Karpas-422 (cell line): ENCODE data around the gene SLC1A2. TPM values are rescaled to one million over a fixed set of nuclear protein-coding genes. Genes with fewer than 3 reads are reported as not detected.
A peak's percentile ranks its signal among the peaks of the same experiment; 100 is the strongest.

Experiments used
- DNase-seq: peaks from one replicate; pipeline ENCODE4 v3.0.0-alpha.2; 2015
- H2AFZ ChIP-seq: fragments of 200-600 bp; sonication (generic); 2 replicates; pipeline ENCODE4 v1.6.1; 2014; ENCODE audit warnings: antibody characterized with exemption, low read length, mixed read lengths
- H3K27ac ChIP-seq: fragments of 200-600 bp; sonication (generic); 2 replicates; pipeline ENCODE4 v1.5.1; 2014; ENCODE audit warnings: mild to moderate bottlenecking, low read length, moderate library complexity
- H3K27me3 ChIP-seq: fragments of 200-600 bp; sonication (generic); 2 replicates; pipeline ENCODE4 v1.6.1; 2014; ENCODE audit warnings: low read length, mixed read lengths
- H3K36me3 ChIP-seq: fragments of 200-600 bp; sonication (generic); 2 replicates; pipeline ENCODE4 v1.6.1; 2014; ENCODE audit warnings: low read length, mixed read lengths; ENCODE audit not compliant: insufficient read depth
- H3K4me1 ChIP-seq: fragments of 200-600 bp; sonication (generic); 2 replicates; pipeline ENCODE4 v1.6.1; 2014; ENCODE audit warnings: mild to moderate bottlenecking, low read length, mixed read lengths
- H3K4me2 ChIP-seq: fragments of 200-600 bp; sonication (generic); 2 replicates; pipeline ENCODE4 v1.6.1; 2014; ENCODE audit warnings: low read length, low read depth, mild to moderate bottlenecking; ENCODE audit not compliant: poor library complexity, severe bottlenecking
- H3K4me3 ChIP-seq: fragments of 200-600 bp; sonication (generic); 2 replicates; pipeline ENCODE4 v1.5.1; 2014; ENCODE audit warnings: mild to moderate bottlenecking, antibody characterized with exemption, low read length, mixed read lengths
- H3K79me2 ChIP-seq: fragments of 200-600 bp; sonication (generic); 2 replicates; pipeline ENCODE4 v1.6.1; 2014; ENCODE audit warnings: mild to moderate bottlenecking, low read length, mixed read lengths
- H3K9ac ChIP-seq: fragments of 200-600 bp; sonication (generic); 2 replicates; pipeline ENCODE4 v1.6.0; 2014; ENCODE audit warnings: low read length
- H3K9me2 ChIP-seq: fragments of 200-600 bp; sonication (generic), shearing (Covaris generic); replicated peaks from 2 replicates; pipeline ENCODE4 v1.6.0; 2014; ENCODE audit warnings: mild to moderate bottlenecking, low read length, moderate library complexity; ENCODE audit not compliant: insufficient read depth
- H3K9me3 ChIP-seq: fragments of 300-700, 200-600 bp; sonication (generic); 2 replicates; pipeline ENCODE4 v1.6.1; 2014; ENCODE audit warnings: low read length, mixed read lengths
- H4K20me1 ChIP-seq: fragments of 200-600 bp; sonication (generic); 2 replicates; pipeline ENCODE4 v1.6.1; 2014; ENCODE audit warnings: mild to moderate bottlenecking, antibody characterized with exemption, low read length, low read depth; ENCODE audit not compliant: insufficient read depth
- total RNA-seq: library from RNA; depleted of rRNA; stranded (reverse); fragments of >200 nt; shearing (Covaris generic); gene quantifications from 2 replicates; pipeline ENCODE4 v1.2.3, GENCODE V29; 2014; ENCODE audit warnings: low replicate concordance

SLC1A2 gene
- total RNA-seq, 1 experiment from 2014 or later = not detected

- no peak overlapping the region for H2AFZ ChIP-seq
Observed at GRCh38 chr11:35404388-35404775, 15.0 kb downstream of the SLC1A2 start.

GRCh38 chr11:35403765-35404387 lies 15.5 kb downstream of the SLC1A2 start:
- H3K4me2 ChIP-seq = no peak overlapping the region
- no peak overlapping the region for H2AFZ ChIP-seq
- H3K79me2 ChIP-seq = no peaks in the 10 kb centered on the region
- no peak overlapping the region for H3K4me3 ChIP-seq
- no peak for DNase-seq
- no peaks in the 10 kb centered on the region for H3K9me3 ChIP-seq
- no peak overlapping the region for H3K27ac ChIP-seq
- H4K20me1 ChIP-seq = no peaks in the 10 kb centered on the region
- no peaks in the 10 kb centered on the region for H3K27me3 ChIP-seq
- no peaks in the 10 kb centered on the region for H3K9me2 ChIP-seq
- H3K4me1 ChIP-seq = no peaks in the 10 kb centered on the region
- no peak overlapping the region for H3K9ac ChIP-seq
- no peaks in the 10 kb centered on the region for H3K36me3 ChIP-seq

More at GRCh38 chr11:35404388-35404775, 15.0 kb downstream of the SLC1A2 start:
- H3K4me2 ChIP-seq = no peak overlapping the region
- H3K9ac ChIP-seq = no peak overlapping the region
- H3K27me3 ChIP-seq = no peaks in the 10 kb centered on the region
- H3K9me2 ChIP-seq = no peaks in the 10 kb centered on the region
- DNase-seq = no peak
- no peaks in the 10 kb centered on the region for H3K36me3 ChIP-seq
- H4K20me1 ChIP-seq = no peaks in the 10 kb centered on the region
- no peak overlapping the region for H3K27ac ChIP-seq
- no peak overlapping the region for H3K4me3 ChIP-seq
- no peaks in the 10 kb centered on the region for H3K4me1 ChIP-seq
- H3K9me3 ChIP-seq = no peaks in the 10 kb centered on the region
- no peaks in the 10 kb centered on the region for H3K79me2 ChIP-seq

- Histone ChIP-seq H3K36me3 (no peaks in the 10 kb centered on the region), H3K27ac (no peak overlapping the region), H3K4me3 (no peak overlapping the region), H3K79me2 (no peaks in the 10 kb centered on the region), H2AFZ (no peak overlapping the region), H3K9ac (no peak overlapping the region), H3K4me1 (no peaks in the 10 kb centered on the region), H3K9me3 (no peaks in the 10 kb centered on the region), H3K9me2 (no peaks in the 10 kb centered on the region), H3K4me2 (no peak overlapping the region), H3K27me3 (no peaks in the 10 kb centered on the region), H4K20me1 (no peaks in the 10 kb centered on the region)
- no peak for DNase-seq
Observed at GRCh38 chr11:35402751-35403660, 16.4 kb downstream of the SLC1A2 start.

- no peak overlapping the region for H3K4me2 ChIP-seq
Observed at GRCh38 chr11:35398881-35399280, 20.5 kb downstream of the SLC1A2 start.

GRCh38 chr11:35394941-35395340 lies 24.4 kb downstream of the SLC1A2 start:
- no peaks in the 10 kb centered on the region for H3K79me2 ChIP-seq
- no peaks in the 10 kb centered on the region; the same call in 1 of the 2 replicates for H4K20me1 ChIP-seq
- no peaks in the 10 kb centered on the region for H3K36me3 ChIP-seq
- no peak overlapping the region for H3K9ac ChIP-seq
- no peaks in the 10 kb centered on the region for H3K27me3 ChIP-seq
- H3K4me3 ChIP-seq = no peak overlapping the region
- H3K4me1 ChIP-seq = peaks cover 29% of the 10 kb centered on the region
- no peak overlapping the region for H3K27ac ChIP-seq
- DNase-seq = no peak
- H3K9me2 ChIP-seq = no peaks in the 10 kb centered on the region
- H3K9me3 ChIP-seq = no peaks in the 10 kb centered on the region
- no peak overlapping the region for H3K4me2 ChIP-seq
- H2AFZ ChIP-seq = no peak overlapping the region

More at GRCh38 chr11:35398881-35399280, 20.5 kb downstream of the SLC1A2 start:
- no peaks in the 10 kb centered on the region for H4K20me1 ChIP-seq
- no peaks in the 10 kb centered on the region for H3K4me1 ChIP-seq
- H2AFZ ChIP-seq = no peak overlapping the region
- no peaks in the 10 kb centered on the region for H3K79me2 ChIP-seq
- no peak overlapping the region for H3K27ac ChIP-seq
- H3K9ac ChIP-seq = no peak overlapping the region
- no peaks in the 10 kb centered on the region for H3K9me3 ChIP-seq
- H3K4me3 ChIP-seq = no peak overlapping the region
- H3K36me3 ChIP-seq = no peaks in the 10 kb centered on the region
- no peak for DNase-seq
- no peaks in the 10 kb centered on the region for H3K9me2 ChIP-seq
- H3K27me3 ChIP-seq = no peaks in the 10 kb centered on the region

- Histone ChIP-seq H3K9me3 (no peaks in the 10 kb centered on the region), H3K79me2 (no peaks in the 10 kb centered on the region), H3K9ac (no peak overlapping the region), H4K20me1 (no peaks in the 10 kb centered on the region; the same call in 1 of the 2 replicates), H3K9me2 (no peaks in the 10 kb centered on the region), H3K27me3 (no peaks in the 10 kb centered on the region), H3K4me2 (no peak overlapping the region), H3K4me1 (peaks cover 29% of the 10 kb centered on the region), H2AFZ (no peak overlapping the region), H3K27ac (no peak overlapping the region), H3K36me3 (no peaks in the 10 kb centered on the region), H3K4me3 (no peak overlapping the region)
- no peak for DNase-seq
Observed at GRCh38 chr11:35393098-35393497, 26.3 kb downstream of the SLC1A2 start.

GRCh38 chr11:35391922-35392688 lies 27.3 kb downstream of the SLC1A2 start:
- Histone ChIP-seq H3K4me1 (peaks cover 29% of the 10 kb centered on the region), H3K4me3 (peak overlapping the region; percentile 22; the same call in 1 of the 2 replicates), H3K4me2 (peak overlapping the region; percentile 55), H3K27me3 (no peaks in the 10 kb centered on the region), H3K36me3 (no peaks in the 10 kb centered on the region), H3K27ac (no peak overlapping the region), H3K9ac (no peak overlapping the region), H3K79me2 (no peaks in the 10 kb centered on the region), H4K20me1 (no peaks in the 10 kb centered on the region; the same call in 1 of the 2 replicates), H2AFZ (no peak overlapping the region), H3K9me2 (no peaks in the 10 kb centered on the region), H3K9me3 (no peaks in the 10 kb centered on the region)
- peak; percentile 91 for DNase-seq
